ENCODE results near the gene BLOC1S4. TPM values are rescaled to one million over a fixed set of nuclear protein-coding genes. Genes with fewer than 3 reads are reported as not detected.

Gene BLOC1S4
- total RNA-seq, 1 experiment from 2014 or later: 62.2 TPM

DNA sequence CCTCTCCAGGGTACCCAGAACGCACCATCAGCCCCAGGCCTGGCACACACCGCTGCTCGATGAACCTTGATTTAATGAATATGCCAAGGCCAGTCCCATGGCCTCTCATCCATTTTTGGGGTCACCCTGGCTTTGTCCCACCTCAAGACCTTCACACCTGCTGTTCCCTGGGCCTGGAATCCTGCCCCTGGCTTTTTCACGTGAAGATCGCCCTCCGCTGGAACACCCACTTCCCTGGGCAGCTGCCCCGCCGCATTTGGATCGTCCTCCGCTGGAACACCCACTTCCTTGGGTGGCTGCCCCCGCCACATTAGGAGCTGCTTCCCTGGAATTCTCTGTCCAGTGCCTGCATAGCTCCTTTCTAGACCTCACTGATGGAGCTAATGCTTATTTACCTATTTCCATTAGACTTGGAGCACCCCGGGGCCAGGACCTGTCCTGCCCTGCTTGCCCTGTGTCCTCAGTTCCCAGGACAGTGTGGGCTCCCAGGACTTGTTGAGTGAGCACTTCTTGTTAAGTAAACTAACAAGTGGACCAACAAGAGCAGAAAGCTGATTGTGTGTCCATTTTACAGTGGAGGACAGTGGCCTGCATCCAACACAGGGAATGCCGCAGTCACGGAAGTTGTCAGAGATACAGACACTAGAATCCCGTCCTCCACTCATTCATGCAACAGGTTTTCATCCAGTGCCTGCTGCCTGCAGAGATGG is 12.5 kb downstream of the BLOC1S4 start:
- no peak for DNase-seq (ENCODE audit: low read depth)
- in situ Hi-C loops (cut with HindIII; ENCODE audit: low pct_unique_long_range_greater_than_20kb, low sequenced_read_pairs): no loop called here

GRCh38 chr4:6730603-6731317 is 14.8 kb downstream of the BLOC1S4 start:
- in situ Hi-C loops (cut with HindIII; ENCODE audit: low pct_unique_long_range_greater_than_20kb, low sequenced_read_pairs): no loop called here
- no peak for DNase-seq (ENCODE audit: low read depth)

DNA sequence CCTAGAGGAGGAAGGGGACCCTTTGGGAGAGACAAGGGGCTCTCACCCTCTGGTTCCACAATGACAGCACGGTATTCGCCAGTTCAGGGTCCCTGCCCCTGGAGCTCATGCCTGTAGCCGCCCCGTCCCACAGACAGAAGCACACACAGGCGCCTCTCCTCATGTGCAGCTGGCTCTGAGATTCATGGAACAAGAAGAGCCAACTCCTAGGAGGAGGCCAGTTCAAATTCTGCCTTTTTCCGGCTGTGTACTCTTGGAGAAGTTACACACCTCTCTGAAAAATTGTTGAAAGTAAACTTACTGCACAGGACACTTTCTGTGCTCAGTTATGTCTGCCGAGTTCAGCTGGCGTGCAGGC is 15.3 kb downstream of the BLOC1S4 start:
- in situ Hi-C loops (cut with HindIII; ENCODE audit: low pct_unique_long_range_greater_than_20kb, low sequenced_read_pairs): no loop called here

DNA sequence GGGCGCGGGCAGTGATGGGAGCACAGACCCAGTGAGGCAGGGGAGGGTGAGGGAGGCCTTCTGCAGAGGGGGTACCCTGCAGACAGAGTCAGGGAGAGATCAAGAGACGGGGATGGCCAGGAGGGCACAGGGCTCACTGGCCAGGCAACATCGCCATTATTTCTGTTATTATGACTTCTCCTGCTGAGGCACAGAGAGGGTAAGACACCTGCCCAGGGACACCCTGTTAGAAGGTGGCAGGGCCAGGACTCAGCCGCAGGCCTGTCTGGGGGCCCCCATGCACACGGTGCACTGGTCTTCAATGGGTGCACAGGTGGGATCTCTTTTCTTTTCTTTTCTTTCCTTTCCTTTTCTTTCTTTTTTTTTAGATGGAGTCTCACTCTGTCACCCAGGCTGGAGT is 15.8 kb downstream of the BLOC1S4 start:
- in situ Hi-C loops (cut with HindIII; ENCODE audit: low pct_unique_long_range_greater_than_20kb, low sequenced_read_pairs): no loop called here
- no peak for DNase-seq (ENCODE audit: low read depth)

More for the DNA sequence above, 15.3 kb downstream of the BLOC1S4 start:
- DNase-seq (ENCODE audit: low read depth): no peak

DNA sequence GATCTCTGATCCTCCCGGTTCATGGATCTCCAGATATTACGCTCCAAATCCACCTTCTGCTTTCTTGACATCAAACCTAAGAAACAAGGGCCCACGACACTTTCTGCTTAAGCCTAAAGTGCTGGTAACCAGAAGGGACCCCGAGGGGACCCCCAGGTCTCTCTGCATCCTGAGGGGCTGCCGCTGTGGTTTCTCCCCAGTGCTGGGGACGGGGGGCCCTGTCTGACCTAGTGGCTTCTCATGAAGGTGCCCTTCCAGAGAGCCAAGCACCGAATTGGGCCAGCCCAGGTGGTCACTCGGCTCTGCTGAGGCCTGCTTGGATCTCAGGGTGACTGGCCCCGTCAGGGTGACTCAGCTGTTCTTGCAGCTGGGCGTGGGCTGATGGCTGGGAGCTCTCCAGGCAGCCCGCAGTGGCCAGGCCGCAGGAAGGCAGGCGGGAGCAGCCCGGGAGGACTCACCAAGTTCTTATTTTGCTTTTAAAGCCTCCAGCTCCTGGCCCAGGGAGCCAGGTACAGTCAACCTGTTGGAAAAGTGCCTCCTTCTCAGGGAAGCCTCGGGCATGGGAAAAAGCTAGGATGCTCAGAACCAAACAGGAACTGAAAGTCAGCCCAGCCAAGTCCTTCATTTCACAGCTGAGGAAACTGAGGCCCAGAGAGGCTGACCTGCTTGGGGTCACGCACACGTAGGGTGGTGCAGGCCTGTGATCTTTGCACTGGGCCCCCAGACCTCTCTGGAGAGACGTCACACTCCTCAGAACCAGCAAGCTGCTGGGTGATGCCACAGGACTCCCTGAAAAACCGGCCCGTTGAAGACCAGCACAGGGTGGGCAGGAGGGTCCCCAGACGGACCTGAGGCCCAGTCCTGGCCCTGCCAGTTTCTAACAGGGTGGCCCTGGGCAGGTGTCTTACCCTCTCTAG is 16.7 kb downstream of the BLOC1S4 start:
- in situ Hi-C loops (cut with HindIII; ENCODE audit: low pct_unique_long_range_greater_than_20kb, low sequenced_read_pairs): no loop called here
- peak; percentile 80 for DNase-seq (ENCODE audit: low read depth)

DNA sequence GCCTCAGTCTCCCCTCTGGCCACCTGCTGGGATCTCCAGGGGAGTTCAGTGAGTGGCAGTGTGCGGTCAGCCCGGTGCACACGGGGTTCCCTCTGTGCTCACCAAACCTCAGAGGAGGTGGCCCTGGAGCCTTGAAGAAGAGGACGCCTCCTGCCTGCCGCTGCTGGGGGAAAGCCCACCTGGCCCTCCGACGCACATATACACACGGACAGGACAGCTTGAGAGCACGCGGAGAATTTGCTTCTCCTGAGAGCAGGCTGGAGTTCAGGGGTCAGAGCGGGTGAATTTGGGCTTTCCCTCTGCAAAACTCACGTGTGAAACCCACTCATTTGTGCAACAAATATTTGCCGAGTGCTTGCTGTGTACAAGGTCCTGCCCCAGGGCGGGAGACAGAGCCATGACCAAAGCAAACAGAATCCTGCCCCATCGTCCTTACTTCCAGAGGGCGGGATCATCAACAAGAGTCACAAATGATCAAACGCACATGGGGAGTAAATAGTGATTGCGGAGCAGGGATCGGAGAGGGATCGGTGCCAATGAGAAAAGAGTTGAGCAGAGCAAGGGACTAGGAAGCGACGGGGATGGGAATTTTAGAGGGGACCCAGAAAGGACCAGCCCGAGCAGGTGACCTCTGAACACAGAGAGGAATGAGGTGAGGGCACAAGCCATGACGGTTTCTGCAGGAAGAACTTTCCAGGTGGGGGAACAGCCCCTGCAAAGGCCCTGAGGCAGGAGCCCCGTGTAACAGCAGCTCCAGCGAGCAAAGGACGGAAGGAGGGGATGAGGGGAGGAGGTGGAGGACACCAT is 17.6 kb downstream of the BLOC1S4 start:
- DNase-seq (ENCODE audit: low read depth): no peak
- in situ Hi-C loops (cut with HindIII; ENCODE audit: low pct_unique_long_range_greater_than_20kb, low sequenced_read_pairs): no loop called here

- in situ Hi-C loops (cut with HindIII; ENCODE audit: low pct_unique_long_range_greater_than_20kb, low sequenced_read_pairs): no loop called here
- DNase-seq (ENCODE audit: low read depth): no peak
Observed at GRCh38 chr4:6734165-6734786, 18.3 kb downstream of the BLOC1S4 start.

- DNase-seq (ENCODE audit: low read depth): no peak
- in situ Hi-C loops (cut with HindIII; ENCODE audit: low pct_unique_long_range_greater_than_20kb, low sequenced_read_pairs): no loop called here
Observed at GRCh38 chr4:6739920-6740319, 23.9 kb downstream of the BLOC1S4 start.

GRCh38 chr4:6740347-6740746 is 24.4 kb downstream of the BLOC1S4 start:
- in situ Hi-C loops (cut with HindIII; ENCODE audit: low pct_unique_long_range_greater_than_20kb, low sequenced_read_pairs): no loop called here

GRCh38 chr4:6742507-6742906 is 26.5 kb downstream of the BLOC1S4 start:
- DNase-seq (ENCODE audit: low read depth): no peak
- in situ Hi-C loops (cut with HindIII; ENCODE audit: low pct_unique_long_range_greater_than_20kb, low sequenced_read_pairs): no loop called here

More at GRCh38 chr4:6740347-6740746, 24.4 kb downstream of the BLOC1S4 start:
- no peak for DNase-seq (ENCODE audit: low read depth)

GRCh38 chr4:6742989-6743388 is 27.0 kb downstream of the BLOC1S4 start:
- no peak for DNase-seq (ENCODE audit: low read depth)
- in situ Hi-C loops (cut with HindIII; ENCODE audit: low pct_unique_long_range_greater_than_20kb, low sequenced_read_pairs): no loop called here

GRCh38 chr4:6746721-6747293 is 30.8 kb downstream of the BLOC1S4 start:
- DNase-seq (ENCODE audit: low read depth): peak; percentile 86
- in situ Hi-C loops (cut with HindIII; ENCODE audit: low pct_unique_long_range_greater_than_20kb, low sequenced_read_pairs): no loop called here

- in situ Hi-C loops (cut with HindIII; ENCODE audit: low pct_unique_long_range_greater_than_20kb, low sequenced_read_pairs): no loop called here
- peak; percentile 81 for DNase-seq (ENCODE audit: low read depth)
Observed at GRCh38 chr4:6747294-6748051, 31.5 kb downstream of the BLOC1S4 start.

- in situ Hi-C loops (cut with HindIII; ENCODE audit: low pct_unique_long_range_greater_than_20kb, low sequenced_read_pairs): no loop called here
- no peak for DNase-seq (ENCODE audit: low read depth)
Observed at GRCh38 chr4:6748286-6748685, 32.3 kb downstream of the BLOC1S4 start.

DNA sequence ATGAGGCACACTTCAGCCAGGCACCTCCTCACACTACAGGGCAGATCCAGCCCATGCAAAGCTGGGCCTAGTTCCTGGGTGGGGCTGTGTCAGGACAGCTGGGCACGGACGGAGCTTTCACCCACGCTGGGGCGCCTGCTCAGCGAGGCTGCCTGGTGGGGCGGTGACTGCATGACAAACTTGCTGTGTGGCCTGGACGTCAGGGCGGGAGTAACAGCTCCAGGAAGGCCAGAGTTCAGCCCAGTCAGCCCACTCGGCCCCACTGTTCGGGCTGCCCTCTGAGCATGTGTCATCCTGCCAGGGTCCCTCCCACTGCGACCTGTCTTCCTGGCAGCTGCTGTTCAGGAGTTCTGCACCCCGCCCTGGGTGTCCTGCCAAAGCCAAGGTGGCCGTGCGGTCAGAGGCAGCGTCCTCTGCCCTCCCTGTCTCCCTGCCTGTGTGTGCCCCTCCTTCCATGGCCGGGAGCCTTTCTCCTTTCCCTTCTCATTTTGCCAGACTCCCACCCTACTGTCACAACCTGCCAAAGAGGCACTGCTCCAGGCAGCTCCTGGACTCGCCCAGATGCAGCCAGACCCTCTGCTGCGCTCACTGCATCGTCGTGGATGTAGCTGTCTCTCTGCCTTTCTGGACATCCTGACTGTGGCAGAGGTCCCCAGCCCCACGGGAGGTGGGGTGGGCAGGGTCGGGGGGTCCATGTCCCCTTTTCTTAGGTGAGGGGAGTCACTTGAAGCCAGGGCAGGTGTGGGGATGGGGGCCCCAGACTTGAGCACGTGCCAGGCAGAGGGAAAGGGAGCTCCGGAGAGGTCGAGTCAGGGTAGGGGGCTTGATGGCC is 33.6 kb downstream of the BLOC1S4 start:
- in situ Hi-C loops (cut with HindIII; ENCODE audit: low pct_unique_long_range_greater_than_20kb, low sequenced_read_pairs): no loop called here
- peak; percentile 89 for DNase-seq (ENCODE audit: low read depth)
